Chondrocyte (in vitro differentiated cells): ENCODE data around the gene AZU1. TPM values are rescaled to one million over a fixed set of nuclear protein-coding genes. Genes with fewer than 3 reads are reported as not detected.

Source experiments
- DNase-seq: peaks from one replicate; pipeline ENCODE4 v3.0.0; 2021; ENCODE audit warnings: mixed read lengths, low spot score
- H3K27ac Mint-ChIP-seq: one replicate; pipeline ENCODE4 v1.8.0; 2021; ENCODE audit warnings: mild to moderate bottlenecking, moderate library complexity, mixed read lengths; ENCODE audit not compliant: unreplicated experiment
- H3K27me3 Mint-ChIP-seq: 2 replicates; pipeline ENCODE4 v1.8.0; 2021; ENCODE audit warnings: low read depth, mixed read lengths
- H3K36me3 Mint-ChIP-seq: 2 replicates; pipeline ENCODE4 v1.8.0; 2021; ENCODE audit warnings: low read depth, mixed read lengths
- H3K4me1 Mint-ChIP-seq: 2 replicates; pipeline ENCODE4 v1.8.0; 2021; ENCODE audit warnings: low read depth, mild to moderate bottlenecking, mixed read lengths
- H3K4me3 Mint-ChIP-seq: one replicate; pipeline ENCODE4 v1.8.0; 2021; ENCODE audit warnings: mild to moderate bottlenecking, moderate library complexity, mixed read lengths; ENCODE audit not compliant: unreplicated experiment
- H3K9me3 Mint-ChIP-seq: 2 replicates; pipeline ENCODE4 v1.8.0; 2021; ENCODE audit warnings: low read depth, mixed read lengths
- CTCF ChIP-seq: fragments of 200-600 bp; sonication (generic); IDR thresholded peaks from 2 replicates; pipeline ENCODE4 v1.5.0; 2021; ENCODE audit warnings: antibody characterized with exemption, mild to moderate bottlenecking, moderate library complexity
- total RNA-seq: library from RNA; stranded (reverse); gene quantifications from 3 replicates; pipeline ENCODE4 v1.2.1, GENCODE V29; 2021

Gene AZU1
- total RNA-seq, 1 donor from 2014 or later, result 0.37 TPM

DNA sequence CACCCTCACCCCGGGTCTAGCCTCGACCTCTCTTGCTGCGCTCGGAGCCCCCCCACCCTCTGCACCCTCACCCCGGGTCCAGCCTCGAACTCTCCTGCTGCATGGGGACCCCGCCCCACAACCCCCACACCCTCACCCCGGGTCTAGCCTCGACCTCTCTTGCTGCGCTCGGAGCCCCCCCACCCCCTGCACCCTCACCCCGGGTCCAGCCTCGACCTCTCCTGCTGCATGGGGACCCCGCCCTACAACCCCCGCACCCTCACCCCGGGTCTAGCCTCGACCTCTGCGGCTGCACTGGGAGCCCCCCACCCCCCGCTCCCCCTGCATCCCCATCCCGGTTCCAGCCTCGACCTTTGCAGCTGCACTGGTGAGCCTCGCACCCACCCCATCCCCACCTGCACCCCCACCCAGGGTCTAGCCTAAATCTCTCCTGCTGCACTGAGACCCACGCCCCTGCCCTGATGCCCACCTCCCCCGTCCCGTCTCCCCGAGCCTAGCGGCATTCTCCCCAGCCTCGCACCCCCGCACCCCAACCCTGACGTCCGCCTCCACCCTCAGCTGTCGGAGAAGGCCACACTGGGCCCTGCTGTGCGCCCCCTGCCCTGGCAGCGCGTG, 33.6 kb downstream of the AZU1 start:
- no peaks in the 10 kb centered on the region for H3K27me3 Mint-ChIP-seq
- H3K36me3 Mint-ChIP-seq, result peaks cover 2% of the 10 kb centered on the region
- no peak for DNase-seq
- TF ChIP-seq CTCF, result no peak
- no peak overlapping the region for H3K27ac Mint-ChIP-seq
- H3K9me3 Mint-ChIP-seq, result no peaks in the 10 kb centered on the region
- peak overlapping the region; percentile 22 for H3K4me3 Mint-ChIP-seq
- peaks cover 11% of the 10 kb centered on the region for H3K4me1 Mint-ChIP-seq

DNA sequence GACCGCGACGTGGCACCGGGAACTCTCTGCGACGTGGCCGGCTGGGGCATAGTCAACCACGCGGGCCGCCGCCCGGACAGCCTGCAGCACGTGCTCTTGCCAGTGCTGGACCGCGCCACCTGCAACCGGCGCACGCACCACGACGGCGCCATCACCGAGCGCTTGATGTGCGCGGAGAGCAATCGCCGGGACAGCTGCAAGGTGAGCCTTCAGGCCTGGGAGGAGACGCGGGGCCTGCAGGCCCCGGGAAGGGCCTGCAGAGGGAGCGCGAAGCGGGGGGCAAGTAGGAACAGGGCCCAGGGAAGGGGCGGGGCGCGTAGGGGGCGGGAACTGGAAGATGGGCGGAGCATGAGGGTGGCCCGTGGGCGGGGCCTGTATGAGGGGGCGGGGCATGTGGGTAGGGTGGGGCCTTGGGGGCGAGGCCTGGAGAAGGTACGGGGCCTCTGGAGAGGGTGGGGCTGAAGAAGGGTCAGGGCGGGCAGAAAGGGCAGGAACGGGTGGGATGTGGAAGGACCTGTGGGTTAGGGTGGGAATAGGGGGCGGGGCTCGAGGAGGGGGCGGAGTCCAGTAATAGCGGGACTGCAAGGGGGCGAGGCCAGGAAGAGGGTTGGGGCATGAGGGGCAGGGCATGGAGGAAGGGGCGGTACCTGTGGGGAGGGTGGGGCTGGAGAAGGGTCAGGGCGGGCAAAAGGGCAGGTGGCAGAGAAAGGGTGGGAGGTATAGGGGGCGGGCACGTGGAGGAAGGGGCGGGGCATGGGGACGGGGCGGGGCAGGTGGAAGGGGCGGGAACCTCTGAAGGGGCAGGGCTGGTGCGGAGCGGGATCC, 34.3 kb downstream of the AZU1 start:
- Mint-ChIP-seq H3K27ac (no peak overlapping the region), H3K36me3 (peaks cover 2% of the 10 kb centered on the region), H3K27me3 (no peaks in the 10 kb centered on the region), H3K9me3 (no peaks in the 10 kb centered on the region), H3K4me3 (peak overlapping the region; percentile 22), H3K4me1 (peaks cover 12% of the 10 kb centered on the region)
- no peak for DNase-seq
- TF ChIP-seq CTCF, result peak; percentile 18

- no peak overlapping the region for H3K27ac Mint-ChIP-seq
These were observed 35.1 kb downstream of the AZU1 start for GRCh38 chr19:862581-863314.

GRCh38 chr19:863315-863620, 35.6 kb downstream of the AZU1 start:
- Mint-ChIP-seq H3K4me1 (peaks cover 21% of the 10 kb centered on the region), H3K27ac (no peak overlapping the region), H3K4me3 (no peak overlapping the region), H3K9me3 (no peaks in the 10 kb centered on the region), H3K27me3 (no peaks in the 10 kb centered on the region), H3K36me3 (peaks cover 6% of the 10 kb centered on the region)
- no peak for DNase-seq
- no peak for TF ChIP-seq CTCF

More at GRCh38 chr19:862581-863314, 35.1 kb downstream of the AZU1 start:
- H3K9me3 Mint-ChIP-seq, result no peaks in the 10 kb centered on the region
- no peak overlapping the region for H3K4me3 Mint-ChIP-seq
- DNase-seq, result peak; percentile 91
- peaks cover 6% of the 10 kb centered on the region for H3K36me3 Mint-ChIP-seq
- TF ChIP-seq CTCF, result no peak
- no peaks in the 10 kb centered on the region for H3K27me3 Mint-ChIP-seq
- H3K4me1 Mint-ChIP-seq, result peaks cover 20% of the 10 kb centered on the region

GRCh38 chr19:866769-867300, 39.2 kb downstream of the AZU1 start:
- Mint-ChIP-seq H3K4me1 (peaks cover 45% of the 10 kb centered on the region), H3K27me3 (no peaks in the 10 kb centered on the region), H3K4me3 (no peak overlapping the region), H3K9me3 (no peaks in the 10 kb centered on the region), H3K27ac (no peak overlapping the region), H3K36me3 (peaks cover 8% of the 10 kb centered on the region)
- DNase-seq, result no peak
- no peak for TF ChIP-seq CTCF
